Liver (tissue), 9 donors: ENCODE data around the gene OSER1. TPM values are rescaled to one million over a fixed set of nuclear protein-coding genes. Genes with fewer than 3 reads are reported as not detected.

Experiments
- DNase-seq: peaks from one replicate; pipeline ENCODE4 v3.0.0-alpha.2; 2017; ENCODE audit warnings: low spot score
- H3K27ac ChIP-seq, 2 donors: one replicate each; pipeline ENCODE4 v1.7.0; 2013; ENCODE audit warnings: inconsistent platforms in 2 of 2, low read length in 2 of 2, control low read depth in 1 of 2, low read depth in 1 of 2, mild to moderate bottlenecking in 1 of 2
- H3K27me3 ChIP-seq, 4 donors: one replicate each; pipeline versions ENCODE4 v1.6.1 to v1.7.0; 2013; ENCODE audit warnings: low read length in 3 of 4, inconsistent platforms in 1 of 4, mild to moderate bottlenecking in 1 of 4, moderate library complexity in 1 of 4; ENCODE audit not compliant: control insufficient read depth in 4 of 4, insufficient read depth in 4 of 4
- H3K36me3 ChIP-seq, 4 donors: one replicate each; pipeline versions ENCODE4 v1.6.1 to v1.7.0; 2013; ENCODE audit warnings: low read length in 3 of 4, mild to moderate bottlenecking in 3 of 4, low read depth in 1 of 4, moderate library complexity in 1 of 4; ENCODE audit not compliant: control insufficient read depth in 4 of 4, insufficient read depth in 3 of 4
- H3K4me1 ChIP-seq, 4 donors: one replicate each; pipeline versions ENCODE4 v1.6.1 to v1.7.0; 2013; ENCODE audit warnings: low read length in 3 of 4, mild to moderate bottlenecking in 3 of 4, moderate library complexity in 1 of 4; ENCODE audit not compliant: control insufficient read depth in 4 of 4, insufficient read depth in 4 of 4
- H3K4me3 ChIP-seq, 3 donors: one replicate each; pipeline versions ENCODE4 v1.6.1 to v1.7.0; 2013; ENCODE audit warnings: low read length in 3 of 3, control low read depth in 1 of 3, low read depth in 1 of 3, mild to moderate bottlenecking in 1 of 3
- H3K9ac ChIP-seq, 2 donors: one replicate each; pipeline ENCODE4 v1.7.0; 2013; ENCODE audit warnings: low read length in 2 of 2, mild to moderate bottlenecking in 2 of 2, moderate library complexity in 2 of 2, control low read depth in 1 of 2, low read depth in 1 of 2
- H3K9me3 ChIP-seq, 4 donors: one replicate each; pipeline versions ENCODE4 v1.6.1 to v1.7.0; 2013; ENCODE audit warnings: low read length in 3 of 4; ENCODE audit not compliant: control insufficient read depth in 4 of 4
- EGR1 ChIP-seq, 2 donors: IDR thresholded peaks; 2 replicates each; pipeline ENCODE4 v1.6.1; 2016 to 2018; ENCODE audit warnings: antibody characterized with exemption in 2 of 2, low read depth in 2 of 2
- FOXA1 ChIP-seq: IDR thresholded peaks from 2 replicates; pipeline ENCODE4 v1.6.1; 2016; ENCODE audit warnings: antibody characterized with exemption
- FOXA2 ChIP-seq: IDR thresholded peaks from 2 replicates; pipeline ENCODE4 v1.6.1; 2016; ENCODE audit warnings: antibody characterized with exemption
- GABPA ChIP-seq, 2 donors: IDR thresholded peaks in 1 of 2; conservative IDR thresholded peaks in 1 of 2; 2 replicates each; pipeline ENCODE4 v1.6.1; 2016; ENCODE audit warnings: antibody characterized with exemption in 2 of 2, mild to moderate bottlenecking in 1 of 2, moderate library complexity in 1 of 2
- HNF4G ChIP-seq: IDR thresholded peaks from 2 replicates; pipeline ENCODE4 v1.6.1; 2016; ENCODE audit warnings: antibody characterized with exemption
- SP1 ChIP-seq: IDR thresholded peaks from 2 replicates; pipeline ENCODE4 v1.6.1; 2018; ENCODE audit warnings: antibody characterized with exemption, mild to moderate bottlenecking
- TAF1 ChIP-seq: conservative IDR thresholded peaks from 2 replicates; pipeline ENCODE4 v1.6.1; 2016; ENCODE audit warnings: antibody characterized with exemption, mild to moderate bottlenecking
- WGBS: extraction: QIAGEN DNeasy Blood & Tissue Kit; methylation state at CpG from one replicate; pipeline ENCODE4 v1.1.7; 2013; 5-methylcytosine and 5-hydroxymethylcytosine counted together
- polyA plus RNA-seq, 2 donors: library from polyadenylated mRNA; stranded (reverse) in 1 of 2; unstranded in 1 of 2; fragments of 200-250 nt in 1 of 2; fragments of >200 nt in 1 of 2; fragmentation: Nextera tagmentation in 1 of 2; extraction: Ambion mirVana in 1 of 2; gene quantifications; one replicate each; pipeline versions ENCODE4 v1.2.1 to v1.2.3, GENCODE V29; 2013 to 2015
- total RNA-seq, 2 donors: library from RNA; depleted of rRNA; stranded (reverse); fragments of >200 nt; gene quantifications; one replicate each; pipeline ENCODE4 v1.2.3, GENCODE V29; 2014
- TF ChIP-seq, protein P1 (sequence below): IDR thresholded peaks from 2 replicates; pipeline ENCODE4 v1.6.1; 2016; ENCODE audit warnings: antibody characterized with exemption, mild to moderate bottlenecking
- TF ChIP-seq, protein P2 (sequence below): IDR thresholded peaks from 2 replicates; pipeline ENCODE4 v1.6.1; 2016; ENCODE audit warnings: antibody characterized with exemption
- TF ChIP-seq, protein P3 (sequence below): fragments of 150-350 bp; IDR thresholded peaks from 2 replicates; pipeline ENCODE4 v1.5.1; 2017; ENCODE audit warnings: improper control_type of control experiment, low read depth, low read length; ENCODE audit not compliant: missing input control
- TF ChIP-seq, protein P4 (sequence below): IDR thresholded peaks from 2 replicates; pipeline ENCODE4 v1.6.1; 2016; ENCODE audit warnings: antibody characterized with exemption
- TF ChIP-seq, protein P5 (sequence below): IDR thresholded peaks from 2 replicates; pipeline ENCODE4 v1.6.1; 2016; ENCODE audit warnings: antibody characterized with exemption
- donor health status: healthy.
- donor health status: healthy.
- donor health status: healthy.
- donor health status: healthy.
- donor health status: healthy.

Gene OSER1
- total and polyA plus RNA-seq, 4 donors, result 12.6 to 20.2 (median 14.6) TPM

DNA sequence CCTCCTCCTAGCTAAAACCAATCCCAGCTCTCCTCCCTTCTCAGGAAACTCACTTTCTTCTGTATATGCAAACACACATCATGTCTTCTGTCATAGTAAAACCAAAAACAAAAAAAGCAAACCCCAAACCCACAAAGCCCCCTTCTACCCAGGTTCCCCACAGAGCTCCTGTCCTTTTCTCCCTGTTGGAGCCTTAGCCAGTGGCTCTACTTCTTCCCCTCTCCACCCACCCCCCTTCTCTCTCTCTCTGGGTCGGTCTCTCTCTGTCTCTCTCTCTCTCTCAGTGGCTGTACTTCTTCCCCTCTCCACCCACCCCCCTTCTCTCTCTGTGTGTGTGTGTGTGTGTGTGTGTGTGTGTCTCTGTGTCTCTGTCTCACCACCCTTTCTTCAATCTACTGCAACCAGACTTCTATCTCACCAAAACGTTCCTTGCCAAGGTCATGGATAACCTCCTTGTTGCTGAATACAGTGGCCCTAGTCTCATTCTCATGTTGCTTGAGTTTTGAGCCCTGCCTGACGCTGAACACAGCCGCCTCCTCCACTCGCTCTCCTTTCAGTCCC is 8.7 kb upstream of the OSER1 start (continued):
- TF ChIP-seq, protein P1, sequence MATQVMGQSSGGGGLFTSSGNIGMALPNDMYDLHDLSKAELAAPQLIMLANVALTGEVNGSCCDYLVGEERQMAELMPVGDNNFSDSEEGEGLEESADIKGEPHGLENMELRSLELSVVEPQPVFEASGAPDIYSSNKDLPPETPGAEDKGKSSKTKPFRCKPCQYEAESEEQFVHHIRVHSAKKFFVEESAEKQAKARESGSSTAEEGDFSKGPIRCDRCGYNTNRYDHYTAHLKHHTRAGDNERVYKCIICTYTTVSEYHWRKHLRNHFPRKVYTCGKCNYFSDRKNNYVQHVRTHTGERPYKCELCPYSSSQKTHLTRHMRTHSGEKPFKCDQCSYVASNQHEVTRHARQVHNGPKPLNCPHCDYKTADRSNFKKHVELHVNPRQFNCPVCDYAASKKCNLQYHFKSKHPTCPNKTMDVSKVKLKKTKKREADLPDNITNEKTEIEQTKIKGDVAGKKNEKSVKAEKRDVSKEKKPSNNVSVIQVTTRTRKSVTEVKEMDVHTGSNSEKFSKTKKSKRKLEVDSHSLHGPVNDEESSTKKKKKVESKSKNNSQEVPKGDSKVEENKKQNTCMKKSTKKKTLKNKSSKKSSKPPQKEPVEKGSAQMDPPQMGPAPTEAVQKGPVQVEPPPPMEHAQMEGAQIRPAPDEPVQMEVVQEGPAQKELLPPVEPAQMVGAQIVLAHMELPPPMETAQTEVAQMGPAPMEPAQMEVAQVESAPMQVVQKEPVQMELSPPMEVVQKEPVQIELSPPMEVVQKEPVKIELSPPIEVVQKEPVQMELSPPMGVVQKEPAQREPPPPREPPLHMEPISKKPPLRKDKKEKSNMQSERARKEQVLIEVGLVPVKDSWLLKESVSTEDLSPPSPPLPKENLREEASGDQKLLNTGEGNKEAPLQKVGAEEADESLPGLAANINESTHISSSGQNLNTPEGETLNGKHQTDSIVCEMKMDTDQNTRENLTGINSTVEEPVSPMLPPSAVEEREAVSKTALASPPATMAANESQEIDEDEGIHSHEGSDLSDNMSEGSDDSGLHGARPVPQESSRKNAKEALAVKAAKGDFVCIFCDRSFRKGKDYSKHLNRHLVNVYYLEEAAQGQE, result no peak
- TF ChIP-seq GABPA (IDR thresholded peaks at IDR 0.05 in 1 of 2, conservative IDR thresholded peaks at IDR 0.05 in 1 of 2), result no peak
- TF ChIP-seq TAF1, result no peak
- no peak for TF ChIP-seq SP1
- TF ChIP-seq EGR1 (IDR thresholded peaks at IDR 0.05; ENCODE audit: low read depth in 2 of 2), result no peak

DNA sequence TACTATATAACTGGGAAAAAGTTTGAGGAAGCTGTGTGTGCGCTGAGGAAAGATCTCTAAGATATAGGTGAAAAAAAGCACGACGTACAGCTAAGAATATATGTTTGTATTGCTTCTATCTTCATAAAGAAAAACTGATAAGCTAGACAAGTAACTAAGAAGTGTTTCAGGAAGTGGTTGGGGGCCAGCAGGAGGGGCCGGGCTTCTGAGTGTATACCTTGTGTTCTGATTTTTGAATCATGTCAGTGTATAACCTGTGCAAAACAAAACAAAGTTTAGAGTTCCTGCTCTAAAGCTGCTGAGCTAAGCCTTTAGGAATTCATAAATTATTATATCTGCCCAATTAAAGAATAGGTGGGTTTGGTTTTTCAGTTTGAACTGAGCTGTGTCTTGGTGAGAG is 7.9 kb upstream of the OSER1 start:
- DNase-seq, result no peak
- no peak overlapping the region for H3K9ac ChIP-seq
- 74% methylated on average over 4 of the region's 4 CpGs for WGBS

More for the DNA sequence above, 7.9 kb upstream of the OSER1 start:
- Histone ChIP-seq H3K36me3 (peaks cover 0 to 2% (median 0%) of the 10 kb centered on the region in 4 donors), H3K4me1 (peaks cover 2 to 12% (median 8%) of the 10 kb centered on the region in 4 donors), H3K27me3 (no peaks in the 10 kb centered on the region), H3K27ac (no peak overlapping the region), H3K4me3 (no peak overlapping the region), H3K9me3 (no peaks in the 10 kb centered on the region)
- TF ChIP-seq, protein P2, sequence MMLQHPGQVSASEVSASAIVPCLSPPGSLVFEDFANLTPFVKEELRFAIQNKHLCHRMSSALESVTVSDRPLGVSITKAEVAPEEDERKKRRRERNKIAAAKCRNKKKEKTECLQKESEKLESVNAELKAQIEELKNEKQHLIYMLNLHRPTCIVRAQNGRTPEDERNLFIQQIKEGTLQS, result no peak
- TF ChIP-seq SP1 (no peak), FOXA2 (no peak), EGR1 (IDR thresholded peaks at IDR 0.05; ENCODE audit: low read depth in 2 of 2) (no peak), HNF4G (no peak), FOXA1 (no peak)
- TF ChIP-seq, protein P3, sequence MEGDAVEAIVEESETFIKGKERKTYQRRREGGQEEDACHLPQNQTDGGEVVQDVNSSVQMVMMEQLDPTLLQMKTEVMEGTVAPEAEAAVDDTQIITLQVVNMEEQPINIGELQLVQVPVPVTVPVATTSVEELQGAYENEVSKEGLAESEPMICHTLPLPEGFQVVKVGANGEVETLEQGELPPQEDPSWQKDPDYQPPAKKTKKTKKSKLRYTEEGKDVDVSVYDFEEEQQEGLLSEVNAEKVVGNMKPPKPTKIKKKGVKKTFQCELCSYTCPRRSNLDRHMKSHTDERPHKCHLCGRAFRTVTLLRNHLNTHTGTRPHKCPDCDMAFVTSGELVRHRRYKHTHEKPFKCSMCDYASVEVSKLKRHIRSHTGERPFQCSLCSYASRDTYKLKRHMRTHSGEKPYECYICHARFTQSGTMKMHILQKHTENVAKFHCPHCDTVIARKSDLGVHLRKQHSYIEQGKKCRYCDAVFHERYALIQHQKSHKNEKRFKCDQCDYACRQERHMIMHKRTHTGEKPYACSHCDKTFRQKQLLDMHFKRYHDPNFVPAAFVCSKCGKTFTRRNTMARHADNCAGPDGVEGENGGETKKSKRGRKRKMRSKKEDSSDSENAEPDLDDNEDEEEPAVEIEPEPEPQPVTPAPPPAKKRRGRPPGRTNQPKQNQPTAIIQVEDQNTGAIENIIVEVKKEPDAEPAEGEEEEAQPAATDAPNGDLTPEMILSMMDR, result no peak
- TF ChIP-seq, protein P4, sequence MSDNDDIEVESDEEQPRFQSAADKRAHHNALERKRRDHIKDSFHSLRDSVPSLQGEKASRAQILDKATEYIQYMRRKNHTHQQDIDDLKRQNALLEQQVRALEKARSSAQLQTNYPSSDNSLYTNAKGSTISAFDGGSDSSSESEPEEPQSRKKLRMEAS, result no peak
- TF ChIP-seq, protein P5, sequence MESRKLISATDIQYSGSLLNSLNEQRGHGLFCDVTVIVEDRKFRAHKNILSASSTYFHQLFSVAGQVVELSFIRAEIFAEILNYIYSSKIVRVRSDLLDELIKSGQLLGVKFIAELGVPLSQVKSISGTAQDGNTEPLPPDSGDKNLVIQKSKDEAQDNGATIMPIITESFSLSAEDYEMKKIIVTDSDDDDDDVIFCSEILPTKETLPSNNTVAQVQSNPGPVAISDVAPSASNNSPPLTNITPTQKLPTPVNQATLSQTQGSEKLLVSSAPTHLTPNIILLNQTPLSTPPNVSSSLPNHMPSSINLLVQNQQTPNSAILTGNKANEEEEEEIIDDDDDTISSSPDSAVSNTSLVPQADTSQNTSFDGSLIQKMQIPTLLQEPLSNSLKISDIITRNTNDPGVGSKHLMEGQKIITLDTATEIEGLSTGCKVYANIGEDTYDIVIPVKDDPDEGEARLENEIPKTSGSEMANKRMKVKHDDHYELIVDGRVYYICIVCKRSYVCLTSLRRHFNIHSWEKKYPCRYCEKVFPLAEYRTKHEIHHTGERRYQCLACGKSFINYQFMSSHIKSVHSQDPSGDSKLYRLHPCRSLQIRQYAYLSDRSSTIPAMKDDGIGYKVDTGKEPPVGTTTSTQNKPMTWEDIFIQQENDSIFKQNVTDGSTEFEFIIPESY, result no peak
- TF ChIP-seq, protein P1, result no peak
